ENCODE data around the gene GOLGB1.

GRCh38 chr3:121722411-121722810 lies 27.1 kb downstream of the GOLGB1 start:
- TF ChIP-seq POLR2A (IDR thresholded peaks at IDR 0.05; ENCODE audit: low read depth, low read length) = no peak
- no peak for TF ChIP-seq POLR2AphosphoS5 (IDR thresholded peaks at IDR 0.05; ENCODE audit: low read depth, low read length)
- no peak for TF ChIP-seq SPI1 (IDR thresholded peaks at IDR 0.05; ENCODE audit: low read depth, low read length)
